ENCODE measurements around the gene RNF115. TPM values are rescaled to one million over a fixed set of nuclear protein-coding genes. Genes with fewer than 3 reads are reported as not detected.
"Not testable (repeated sequence)": the region's sequence is repeated elsewhere in the genome, so short reads cannot be mapped to it uniquely, and the experiment has no call there.

The RNF115 gene
- total RNA-seq, 2 donors from 2014 or later, result 42.8 to 44.6 TPM

DNA sequence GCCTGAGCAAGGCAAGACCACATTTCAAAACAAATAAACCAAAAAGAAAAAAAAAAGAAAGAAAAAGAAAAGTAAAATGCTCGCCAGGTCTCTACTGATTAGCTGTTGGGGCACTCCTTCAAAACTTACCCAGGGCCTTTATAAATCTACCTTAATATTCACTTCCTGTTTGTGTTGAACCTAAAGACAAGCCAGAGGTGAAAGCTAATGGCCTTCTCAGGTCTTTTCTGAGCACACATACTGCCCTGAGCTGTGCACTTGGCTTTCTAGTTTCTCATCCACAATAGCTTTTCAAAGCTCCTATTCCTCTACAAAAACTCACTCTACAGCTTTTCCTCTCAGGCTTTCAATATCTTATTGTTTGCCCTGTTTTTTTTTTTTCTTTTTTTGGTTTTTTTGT is 50.5 kb downstream of the RNF115 start:
- Histone ChIP-seq H3K4me1 (peaks cover 0 to 10% of the 10 kb centered on the region in 2 donors), H3K36me3 (peaks cover 35% of the 10 kb centered on the region), H3K9me3 (no peaks in the 10 kb centered on the region), H3K4me3 (no peak overlapping the region), H3K27ac (no peak overlapping the region), H3K27me3 (no peaks in the 10 kb centered on the region)
- DNase-seq (ENCODE audit: low spot score), result no peak
- TF ChIP-seq, protein P1, sequence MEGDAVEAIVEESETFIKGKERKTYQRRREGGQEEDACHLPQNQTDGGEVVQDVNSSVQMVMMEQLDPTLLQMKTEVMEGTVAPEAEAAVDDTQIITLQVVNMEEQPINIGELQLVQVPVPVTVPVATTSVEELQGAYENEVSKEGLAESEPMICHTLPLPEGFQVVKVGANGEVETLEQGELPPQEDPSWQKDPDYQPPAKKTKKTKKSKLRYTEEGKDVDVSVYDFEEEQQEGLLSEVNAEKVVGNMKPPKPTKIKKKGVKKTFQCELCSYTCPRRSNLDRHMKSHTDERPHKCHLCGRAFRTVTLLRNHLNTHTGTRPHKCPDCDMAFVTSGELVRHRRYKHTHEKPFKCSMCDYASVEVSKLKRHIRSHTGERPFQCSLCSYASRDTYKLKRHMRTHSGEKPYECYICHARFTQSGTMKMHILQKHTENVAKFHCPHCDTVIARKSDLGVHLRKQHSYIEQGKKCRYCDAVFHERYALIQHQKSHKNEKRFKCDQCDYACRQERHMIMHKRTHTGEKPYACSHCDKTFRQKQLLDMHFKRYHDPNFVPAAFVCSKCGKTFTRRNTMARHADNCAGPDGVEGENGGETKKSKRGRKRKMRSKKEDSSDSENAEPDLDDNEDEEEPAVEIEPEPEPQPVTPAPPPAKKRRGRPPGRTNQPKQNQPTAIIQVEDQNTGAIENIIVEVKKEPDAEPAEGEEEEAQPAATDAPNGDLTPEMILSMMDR (IDR thresholded peaks at IDR 0.05), result no peak

DNA sequence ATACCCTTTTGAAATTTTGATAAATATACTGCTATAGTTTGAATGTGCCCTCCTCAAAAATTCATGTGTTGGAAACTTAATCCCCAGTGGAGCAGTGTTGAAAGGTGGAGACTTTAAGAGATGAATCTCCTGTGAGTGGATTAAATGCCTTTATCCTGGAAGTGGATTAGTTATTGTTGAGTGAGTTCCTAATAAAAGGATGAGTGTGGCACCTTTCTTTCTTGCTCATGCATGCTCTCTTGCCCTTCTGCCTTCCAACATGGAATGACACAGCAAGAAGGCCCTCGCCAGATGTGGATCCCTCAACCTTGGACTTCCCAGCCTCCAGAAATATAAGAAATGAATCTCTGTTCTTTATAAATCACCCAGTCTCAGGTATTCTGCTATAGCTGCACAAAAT is 52.8 kb downstream of the RNF115 start:
- no peak overlapping the region for H3K27ac ChIP-seq
- no peaks in the 10 kb centered on the region for H3K9me3 ChIP-seq
- peaks cover 35% of the 10 kb centered on the region for H3K36me3 ChIP-seq
- H3K4me3 ChIP-seq, result no peak overlapping the region
- TF ChIP-seq, protein P1 (IDR thresholded peaks at IDR 0.05), result no peak
- DNase-seq (ENCODE audit: low spot score), result no peak
- H3K27me3 ChIP-seq, result no peaks in the 10 kb centered on the region
- H3K4me1 ChIP-seq, result no peaks in the 10 kb centered on the region

DNA sequence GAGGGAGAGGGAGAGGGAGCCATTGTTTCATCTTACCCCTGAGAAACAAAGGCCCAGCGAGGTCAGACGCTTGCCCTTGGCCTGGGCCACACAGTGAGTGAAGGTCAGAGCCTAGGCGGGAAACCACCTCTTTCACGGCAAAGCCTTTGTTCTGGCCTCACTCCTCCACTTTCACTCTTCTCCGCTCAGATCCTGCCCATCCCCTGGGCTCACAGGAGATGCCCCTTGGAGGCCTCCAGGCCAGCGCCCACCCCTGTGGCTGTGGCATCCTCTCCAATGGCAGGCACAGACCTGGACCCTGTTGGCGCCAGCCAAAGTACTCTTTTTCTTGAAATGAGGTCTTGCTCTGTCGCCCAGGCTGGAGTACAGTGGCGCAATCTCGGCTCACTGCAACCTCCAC is 55.9 kb downstream of the RNF115 start:
- H3K4me1 ChIP-seq; H3K27me3 ChIP-seq; H3K27ac ChIP-seq; H3K4me3 ChIP-seq; H3K9me3 ChIP-seq; DNase-seq (ENCODE audit: low spot score): not testable (repeated sequence)
- peaks cover 35% of the 10 kb centered on the region for H3K36me3 ChIP-seq

DNA sequence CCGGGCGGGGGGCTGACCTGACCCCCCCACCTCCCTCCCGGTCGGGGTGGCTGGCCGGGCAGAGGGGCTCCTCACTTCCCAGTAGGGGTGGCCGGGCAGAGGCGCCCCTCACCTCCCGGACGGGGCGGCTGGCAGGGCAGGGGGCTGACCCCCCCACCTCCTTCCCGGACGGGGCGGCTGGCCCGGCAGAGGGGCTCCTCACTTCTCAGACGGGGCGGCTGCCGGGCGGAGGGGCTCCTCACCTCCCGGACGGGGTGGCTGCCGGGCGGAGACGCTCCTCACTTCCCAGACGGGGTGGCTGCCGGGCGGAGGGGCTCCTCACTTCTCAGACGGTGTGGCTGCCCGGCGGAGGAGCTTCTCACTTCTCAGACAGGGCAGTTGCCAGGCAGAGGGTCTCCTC is 57.0 kb downstream of the RNF115 start:
- not testable (repeated sequence) for H3K4me3 ChIP-seq; H3K4me1 ChIP-seq; H3K27ac ChIP-seq; H3K9me3 ChIP-seq; DNase-seq (ENCODE audit: low spot score); H3K27me3 ChIP-seq
- H3K36me3 ChIP-seq, result peaks cover 32% of the 10 kb centered on the region

DNA sequence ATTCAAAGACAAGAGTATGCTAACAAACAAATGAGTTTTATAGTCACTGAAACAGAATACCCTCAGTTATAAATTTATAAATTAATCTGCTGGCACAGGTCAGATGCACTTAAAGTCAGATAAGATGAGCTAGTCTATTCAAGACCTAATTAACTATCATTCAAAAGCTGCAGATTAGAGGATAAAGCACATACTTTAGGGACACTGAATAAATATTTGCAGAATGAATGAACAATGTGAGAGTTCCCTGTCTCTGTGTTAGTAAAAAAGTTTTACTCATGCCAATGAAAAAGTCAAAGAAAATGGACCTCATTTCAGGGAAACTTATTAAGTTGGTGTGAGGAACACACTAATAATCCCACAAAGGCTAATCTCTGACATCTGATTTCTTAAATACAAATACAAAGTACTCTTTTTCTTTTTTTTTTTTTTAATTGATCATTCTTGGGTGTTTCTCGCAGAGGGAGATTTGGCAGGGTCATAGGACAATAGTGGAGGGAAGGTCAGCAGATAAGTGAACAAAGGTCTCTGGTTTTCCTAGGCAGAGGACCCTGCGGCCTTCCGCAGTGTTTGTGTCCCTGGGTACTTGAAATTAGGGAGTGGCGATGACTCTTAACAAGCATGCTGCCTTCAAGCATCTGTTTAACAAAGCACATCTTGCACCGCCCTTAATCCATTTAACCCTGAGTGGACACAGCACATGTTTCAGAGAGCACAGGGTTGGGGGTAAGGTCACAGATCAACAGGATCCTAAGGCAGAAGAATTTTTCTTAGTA is 58.1 kb downstream of the RNF115 start:
- H3K36me3 ChIP-seq, result peaks cover 32% of the 10 kb centered on the region
- H3K4me1 ChIP-seq; DNase-seq (ENCODE audit: low spot score); H3K9me3 ChIP-seq; H3K4me3 ChIP-seq; H3K27me3 ChIP-seq; H3K27ac ChIP-seq: not testable (repeated sequence)

DNA sequence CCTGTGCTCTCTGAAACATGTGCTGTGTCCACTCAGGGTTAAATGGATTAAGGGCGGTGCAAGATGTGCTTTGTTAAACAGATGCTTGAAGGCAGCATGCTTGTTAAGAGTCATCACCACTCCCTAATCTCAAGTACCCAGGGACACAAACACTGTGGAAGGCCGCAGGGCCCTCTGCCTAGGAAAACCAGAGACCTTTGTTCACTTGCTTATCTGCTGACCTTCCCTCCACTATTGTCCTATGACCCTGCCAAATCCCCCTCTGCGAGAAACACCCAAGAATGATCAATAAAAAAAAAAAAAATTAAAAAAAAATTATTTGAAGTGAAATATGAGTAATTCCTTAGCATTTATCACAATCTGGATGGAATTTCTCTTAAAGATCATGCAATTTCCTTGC is 58.8 kb downstream of the RNF115 start:
- not testable (repeated sequence) for H3K27me3 ChIP-seq; H3K4me1 ChIP-seq; H3K9me3 ChIP-seq; DNase-seq (ENCODE audit: low spot score); H3K27ac ChIP-seq; H3K4me3 ChIP-seq
- peaks cover 29% of the 10 kb centered on the region for H3K36me3 ChIP-seq

DNA sequence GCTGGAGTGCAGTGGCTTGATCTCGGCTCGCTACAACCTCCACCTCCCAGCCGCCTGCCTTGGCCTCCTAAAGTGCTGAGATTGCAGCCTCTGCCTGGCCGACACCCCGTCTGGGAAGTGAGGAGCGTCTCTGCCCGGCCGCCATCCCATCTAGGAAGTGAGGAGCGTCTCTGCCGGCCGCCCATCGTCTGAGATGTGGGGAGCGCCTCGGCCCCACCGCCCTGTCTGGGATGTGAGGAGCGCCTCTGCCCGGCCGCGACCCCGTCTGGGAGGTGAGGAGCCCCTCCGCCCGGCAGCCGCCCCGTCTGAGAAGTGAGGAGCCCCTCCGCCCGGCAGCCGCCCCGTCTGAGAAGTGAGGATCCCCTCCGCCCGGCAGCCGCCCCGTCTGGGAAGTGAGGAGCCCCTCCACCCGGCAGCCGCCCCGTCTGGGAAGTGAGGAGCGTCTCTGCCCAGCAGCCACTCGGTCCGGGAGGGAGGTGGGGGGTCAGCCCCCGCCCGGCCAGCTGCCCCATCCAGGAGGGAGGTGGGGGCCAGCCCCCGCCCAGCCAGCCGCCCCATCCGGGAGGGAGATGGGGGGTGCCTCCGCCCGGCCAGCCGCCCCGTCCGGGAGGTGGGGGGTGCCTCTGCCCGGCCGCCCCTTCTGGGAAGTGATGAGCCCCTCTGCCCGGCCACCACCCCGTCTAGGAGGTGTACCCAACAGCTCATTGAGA is 59.5 kb downstream of the RNF115 start:
- not testable (repeated sequence) for H3K27ac ChIP-seq; H3K27me3 ChIP-seq; H3K4me1 ChIP-seq; H3K4me3 ChIP-seq; DNase-seq (ENCODE audit: low spot score); H3K9me3 ChIP-seq
- H3K36me3 ChIP-seq, result peaks cover 26% of the 10 kb centered on the region

DNA sequence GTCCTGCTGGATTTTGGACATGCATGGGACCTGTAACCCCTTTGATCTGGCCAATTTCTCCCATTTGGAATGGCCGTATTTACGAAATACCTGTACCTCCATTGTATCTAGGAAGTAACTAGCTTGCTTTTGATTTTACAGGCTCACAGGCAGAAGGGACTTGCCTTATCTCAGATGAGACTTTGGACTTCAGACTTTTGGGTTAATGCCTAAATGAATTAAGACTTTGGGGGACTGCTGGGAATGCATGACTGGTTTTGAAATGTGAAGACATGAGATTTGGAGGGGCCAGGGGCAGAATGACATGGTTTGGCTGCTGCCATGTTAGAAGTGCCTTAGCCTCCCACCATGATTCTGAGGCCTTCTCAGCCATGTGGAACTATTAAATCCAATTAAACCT is 61.9 kb downstream of the RNF115 start:
- not testable (repeated sequence) for H3K4me1 ChIP-seq; DNase-seq (ENCODE audit: low spot score); H3K27ac ChIP-seq; H3K27me3 ChIP-seq; H3K4me3 ChIP-seq; H3K9me3 ChIP-seq
- H3K36me3 ChIP-seq, result peaks cover 38% of the 10 kb centered on the region

DNA sequence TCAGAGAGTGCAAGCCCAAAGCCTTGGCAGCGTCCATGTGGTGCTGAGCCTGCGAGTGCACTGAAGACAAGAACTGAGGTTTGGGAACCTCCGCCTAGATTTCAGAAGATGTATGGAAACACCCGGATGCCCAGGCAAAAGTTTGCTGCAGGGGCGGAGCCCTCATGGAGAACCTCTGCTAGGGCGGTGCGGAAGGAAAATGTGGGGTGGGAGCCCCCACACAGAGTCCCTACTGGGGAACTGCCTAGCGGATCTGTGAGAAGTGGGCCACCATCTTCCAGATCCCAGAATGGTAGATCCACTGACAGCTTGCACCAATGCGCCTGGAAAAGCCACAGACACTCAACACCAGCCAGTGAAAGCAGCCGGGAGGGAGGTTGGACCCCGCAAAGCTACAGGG is 62.4 kb downstream of the RNF115 start:
- DNase-seq (ENCODE audit: low spot score); H3K9me3 ChIP-seq; H3K4me3 ChIP-seq; H3K27me3 ChIP-seq; H3K4me1 ChIP-seq; H3K27ac ChIP-seq: not testable (repeated sequence)
- peaks cover 39% of the 10 kb centered on the region for H3K36me3 ChIP-seq

DNA sequence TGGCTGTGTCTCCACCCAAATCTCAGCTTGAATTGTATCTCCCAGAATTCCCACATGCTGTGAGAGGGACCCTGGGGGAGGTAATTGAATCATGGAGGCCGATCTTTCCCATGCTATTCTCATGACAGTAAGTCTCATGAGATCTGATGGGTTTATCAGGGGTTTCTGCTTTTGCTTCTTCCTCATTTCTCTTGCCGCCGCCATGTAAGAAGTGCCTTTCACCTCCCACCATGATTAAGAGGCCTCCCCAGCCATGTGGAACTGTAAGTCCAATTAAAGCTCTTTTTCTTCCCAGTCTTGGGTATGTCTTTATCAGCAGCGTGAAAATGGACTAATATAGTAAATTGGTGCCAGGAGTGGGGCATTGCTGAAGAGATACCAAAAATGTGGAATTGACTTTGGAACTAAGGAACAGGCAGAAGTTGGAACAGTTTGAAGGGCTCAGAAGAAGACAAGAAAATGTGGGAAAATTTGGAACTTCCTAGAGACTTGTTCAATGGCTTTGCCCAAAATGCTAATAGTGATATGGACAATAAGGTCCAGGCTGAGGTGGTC is 63.4 kb downstream of the RNF115 start:
- not testable (repeated sequence) for H3K4me1 ChIP-seq; H3K4me3 ChIP-seq; DNase-seq (ENCODE audit: low spot score); H3K9me3 ChIP-seq; H3K27ac ChIP-seq; H3K27me3 ChIP-seq
- H3K36me3 ChIP-seq, result peaks cover 49% of the 10 kb centered on the region

All from right atrium auricular region (tissue), 2 donors.